Common myeloid progenitor, CD34-positive (primary cell): ENCODE measurements around the gene LMF2.

Experiments used
- CTCF ChIA-PET: fragments of 350-600 bp; sonication (Branson Sonifier 250); formaldehyde crosslinking; loops from one replicate; lab custom pipeline; 2021; ENCODE audit warnings: antibody characterized with exemption; lab: Charles Lee
- POLR2A ChIA-PET: fragments of 350-600 bp; sonication (Branson Sonifier 250); formaldehyde crosslinking; loops from one replicate; lab custom pipeline; 2021; ENCODE audit warnings: antibody characterized with exemption; lab: Charles Lee
- DNase-seq, 3 donors: peaks; one replicate each; pipeline versions ENCODE4 v3.0.0 to v3.0.0-alpha.2; 2013
- H3K27ac ChIP-seq, 2 experiments: 1 replicate in 1 of 2; 2 replicates in 1 of 2; pipeline ENCODE4 v1.7.0; 2013; ENCODE audit warnings: inconsistent platforms in 2 of 2, low read length in 2 of 2, mild to moderate bottlenecking in 2 of 2, low read depth in 1 of 2, moderate library complexity in 1 of 2; ENCODE audit not compliant: severe bottlenecking in 2 of 2, insufficient read depth in 1 of 2, poor library complexity in 1 of 2
- H3K27me3 ChIP-seq, 5 experiments: replicated peaks in 2 of 5; 1 replicate in 3 of 5; 2 replicates in 2 of 5; pipeline versions ENCODE4 v1.6.1 to v1.7.0; 2013; ENCODE audit warnings: low read length in 4 of 5, mild to moderate bottlenecking in 2 of 5, moderate library complexity in 2 of 5, inconsistent platforms in 1 of 5; ENCODE audit not compliant: insufficient read depth in 5 of 5, control insufficient read depth in 4 of 5
- H3K36me3 ChIP-seq, 4 experiments: 1 replicate in 2 of 4; 2 replicates in 2 of 4; pipeline versions ENCODE4 v1.6.1 to v1.7.0; 2013; ENCODE audit warnings: low read length in 3 of 4, control low read depth in 1 of 4, mild to moderate bottlenecking in 1 of 4; ENCODE audit not compliant: control insufficient read depth in 4 of 4, insufficient read depth in 4 of 4
- H3K4me1 ChIP-seq, 4 experiments: 1 replicate in 3 of 4; 2 replicates in 1 of 4; pipeline versions ENCODE4 v1.6.1 to v1.7.1; 2013; ENCODE audit warnings: low read length in 3 of 4, mild to moderate bottlenecking in 3 of 4, control low read depth in 1 of 4, inconsistent platforms in 1 of 4, moderate library complexity in 1 of 4; ENCODE audit not compliant: control insufficient read depth in 4 of 4, insufficient read depth in 4 of 4; ENCODE audit errors: control extremely low read depth in 1 of 4
- H3K4me3 ChIP-seq, 7 experiments: 1 replicate in 4 of 7; 2 replicates in 3 of 7; pipeline versions ENCODE4 v1.5.1 to v1.7.0; 2013; ENCODE audit warnings: mild to moderate bottlenecking in 7 of 7, low read length in 6 of 7, moderate library complexity in 6 of 7, inconsistent platforms in 2 of 7, low read depth in 2 of 7, control low read depth in 1 of 7; ENCODE audit not compliant: insufficient read depth in 4 of 7, control insufficient read depth in 1 of 7; ENCODE audit errors: extremely low read depth in 1 of 7
- H3K9me3 ChIP-seq, 5 experiments: 1 replicate in 4 of 5; 2 replicates in 1 of 5; pipeline versions ENCODE4 v1.6.1 to v1.7.1; 2013; ENCODE audit warnings: low read length in 4 of 5, mild to moderate bottlenecking in 2 of 5, inconsistent platforms in 1 of 5, low read depth in 1 of 5, moderate library complexity in 1 of 5; ENCODE audit not compliant: control insufficient read depth in 4 of 5, insufficient read depth in 2 of 5; ENCODE audit errors: control extremely low read depth in 1 of 5
- WGBS: methylation state at CpG from one replicate; pipeline ENCODE4 v1.1.5; 2013; ENCODE audit not compliant: insufficient coverage; 5-methylcytosine and 5-hydroxymethylcytosine counted together

LMF2 gene

DNA sequence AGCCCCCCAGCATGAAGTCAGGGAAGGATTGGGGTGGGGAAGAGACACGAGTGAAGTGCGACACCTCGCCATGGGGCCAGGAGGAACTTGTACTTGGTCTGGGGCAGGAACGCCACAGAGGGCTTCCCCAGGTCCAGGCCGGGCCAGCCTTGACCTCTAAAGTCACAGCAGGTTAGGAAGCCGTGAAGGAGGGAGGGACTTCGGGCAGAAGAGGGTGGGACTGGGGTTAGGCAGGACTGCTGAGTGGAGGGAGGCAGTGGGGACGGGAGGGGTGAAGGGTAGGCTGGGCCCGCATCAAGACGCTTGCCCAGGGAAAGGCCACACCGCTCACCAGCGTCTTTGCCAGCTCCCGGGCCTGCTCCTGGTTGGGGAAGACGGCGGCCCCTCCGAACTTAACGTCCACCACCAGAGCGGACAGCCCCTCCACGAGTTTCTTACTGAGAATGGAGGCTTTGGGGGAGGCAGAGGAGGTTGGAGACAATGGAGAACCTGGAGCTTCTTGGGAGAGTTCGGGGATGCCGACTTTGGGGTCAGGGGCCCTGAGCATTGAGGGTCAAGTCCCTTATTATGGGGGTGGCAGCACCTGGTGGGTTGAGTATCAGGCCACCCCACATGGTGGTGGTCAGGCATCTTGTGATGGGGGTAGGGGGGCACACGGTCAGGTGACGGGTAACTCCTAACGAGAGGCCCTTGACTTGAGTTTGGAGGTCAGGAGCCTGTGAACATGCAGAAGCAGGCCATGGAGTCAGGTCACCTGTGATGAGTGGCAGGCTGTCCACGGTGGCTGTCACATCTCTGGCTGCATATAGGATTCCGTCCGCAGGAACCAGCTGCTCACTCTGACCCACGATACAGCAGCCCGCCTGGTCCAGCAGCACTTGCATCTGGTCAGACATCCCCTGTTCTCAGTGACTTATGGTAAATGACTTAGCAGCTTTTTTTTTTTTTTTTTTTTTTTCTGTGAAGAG, 19.6 kb upstream of the LMF2 start:
- H3K36me3 ChIP-seq = peaks cover 2 to 22% (median 13%) of the 10 kb centered on the region in 4 experiments
- peaks cover 2 to 71% (median 61%) of the 10 kb centered on the region in 4 experiments for H3K4me1 ChIP-seq
- DNase-seq = peak; percentile 23 to 66 (median 53)
- peak overlapping the region; percentile 19 to 82 (median 71) for H3K4me3 ChIP-seq
- no peaks in the 10 kb centered on the region for H3K9me3 ChIP-seq
- ChIA-PET CTCF (interaction anchor here (0.6 to 5.6 kb wide), 7 partner anchors 12 to 93 kb away, joined by 3 to 53 read pairs (median 6); partner anchors contain the start of genes KLHDC7B and SYCE3), POLR2A (interaction anchor here (1.1 to 3.4 kb wide), 2 partner anchors 13 to 19 kb away, joined by 9 to 41 read pairs; partner anchors contain the start of genes LMF2 and NCAPH2)
- WGBS = 30% methylated on average over 16 of the region's 29 CpGs
- peaks cover 0 to 32% (median 0%) of the 10 kb centered on the region in 5 experiments for H3K27me3 ChIP-seq
- peak overlapping the region in 1 of 2 experiments; percentile 76 for H3K27ac ChIP-seq

DNA sequence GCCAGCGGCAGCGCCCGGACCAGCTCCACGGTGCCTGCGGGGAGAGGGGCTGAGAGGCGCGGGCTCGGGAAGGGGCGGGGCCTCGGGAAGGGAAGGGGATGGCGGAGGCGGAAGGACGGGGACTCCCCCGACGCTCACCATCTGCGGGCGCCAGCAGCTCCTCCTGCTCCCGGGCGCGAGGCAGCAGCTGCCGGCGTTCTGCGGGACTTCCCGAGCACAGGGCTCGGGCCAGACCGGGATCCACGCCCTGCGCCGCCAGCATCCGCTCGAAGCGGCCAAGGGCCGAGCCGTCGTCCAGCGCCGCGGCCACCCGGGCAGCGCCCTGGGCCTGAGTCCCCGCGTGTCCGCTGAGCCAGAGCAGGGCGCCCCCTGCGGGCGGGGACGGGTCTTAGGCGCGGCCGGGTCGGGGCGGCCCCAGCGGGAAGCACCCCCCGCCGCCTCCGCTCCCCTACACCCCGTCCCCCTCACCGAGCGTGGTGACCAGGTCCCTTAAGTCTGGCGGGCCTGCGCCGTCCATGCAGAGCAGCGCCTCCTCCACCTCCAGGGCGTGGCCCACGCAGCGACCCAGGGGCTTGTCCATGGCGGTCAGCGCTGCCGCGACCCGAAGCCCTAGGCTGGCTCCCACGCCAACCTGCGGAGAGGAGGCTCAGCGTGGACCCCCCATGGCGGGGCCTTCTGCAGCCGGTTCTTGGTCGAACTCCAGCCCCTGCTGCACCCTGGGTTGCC, 18.8 kb upstream of the LMF2 start:
- peaks cover 0 to 24% (median 0%) of the 10 kb centered on the region in 5 experiments for H3K27me3 ChIP-seq

DNA sequence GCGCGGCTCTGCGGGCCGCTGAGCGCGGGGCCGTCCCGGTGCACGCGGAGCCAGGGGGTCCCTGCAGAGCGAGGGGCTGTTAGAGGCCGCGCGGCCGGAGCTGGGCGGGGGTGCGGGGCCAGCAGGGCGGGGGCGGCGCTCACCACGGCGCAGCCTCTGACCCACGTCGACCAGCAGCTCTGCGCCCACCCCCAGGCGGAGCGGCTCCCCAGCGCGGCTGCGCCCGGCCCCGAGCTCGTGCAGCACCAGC, 18.3 kb upstream of the LMF2 start:
- WGBS = 0% methylated on average over 25 of the region's 33 CpGs
- ChIA-PET CTCF (interaction anchor here (0.6 to 5.6 kb wide), 28 partner anchors 8 to 288 kb away, joined by 3 to 53 read pairs (median 4); partner anchors contain the start of genes ARSA, CPT1B, KLHDC7B and LMF2), POLR2A (interaction anchor here (0.6 to 3.4 kb wide), 12 partner anchors 14 to 282 kb away, joined by 3 to 41 read pairs (median 4); partner anchors contain the start of genes SHANK3, SYCE3 and TUBGCP6)
- Histone ChIP-seq H3K9me3 (no peaks in the 10 kb centered on the region), H3K27ac (peak overlapping the region in 1 of 2 experiments; percentile 76), H3K4me3 (peak overlapping the region; percentile 65 to 82 (median 77)), H3K36me3 (peaks cover 2 to 35% (median 27%) of the 10 kb centered on the region in 4 experiments), H3K27me3 (peaks cover 0 to 19% (median 0%) of the 10 kb centered on the region in 5 experiments), H3K4me1 (peaks cover 2 to 60% (median 48%) of the 10 kb centered on the region in 4 experiments)
- no peak for DNase-seq

More for the DNA sequence above, 18.8 kb upstream of the LMF2 start:
- peak; percentile 82 to 93 (median 91) for DNase-seq
- H3K4me1 ChIP-seq = peaks cover 2 to 65% (median 53%) of the 10 kb centered on the region in 4 experiments
- ChIA-PET CTCF (interaction anchor here (0.6 to 5.6 kb wide), 28 partner anchors 8 to 285 kb away, joined by 3 to 53 read pairs (median 4); partner anchors contain the start of genes ARSA, CPT1B, KLHDC7B and LMF2), POLR2A (interaction anchor here (0.6 to 3.4 kb wide), 10 partner anchors 14 to 282 kb away, joined by 3 to 41 read pairs (median 6); partner anchors contain the start of genes LMF2, NCAPH2, SHANK3 and SYCE3)
- peaks cover 2 to 30% (median 22%) of the 10 kb centered on the region in 4 experiments for H3K36me3 ChIP-seq
- H3K4me3 ChIP-seq = peak overlapping the region; percentile 65 to 82 (median 77)
- H3K9me3 ChIP-seq = no peaks in the 10 kb centered on the region
- peak overlapping the region in 1 of 2 experiments; percentile 76 for H3K27ac ChIP-seq
- WGBS = under 1% methylated on average over 64 of the region's 77 CpGs

DNA sequence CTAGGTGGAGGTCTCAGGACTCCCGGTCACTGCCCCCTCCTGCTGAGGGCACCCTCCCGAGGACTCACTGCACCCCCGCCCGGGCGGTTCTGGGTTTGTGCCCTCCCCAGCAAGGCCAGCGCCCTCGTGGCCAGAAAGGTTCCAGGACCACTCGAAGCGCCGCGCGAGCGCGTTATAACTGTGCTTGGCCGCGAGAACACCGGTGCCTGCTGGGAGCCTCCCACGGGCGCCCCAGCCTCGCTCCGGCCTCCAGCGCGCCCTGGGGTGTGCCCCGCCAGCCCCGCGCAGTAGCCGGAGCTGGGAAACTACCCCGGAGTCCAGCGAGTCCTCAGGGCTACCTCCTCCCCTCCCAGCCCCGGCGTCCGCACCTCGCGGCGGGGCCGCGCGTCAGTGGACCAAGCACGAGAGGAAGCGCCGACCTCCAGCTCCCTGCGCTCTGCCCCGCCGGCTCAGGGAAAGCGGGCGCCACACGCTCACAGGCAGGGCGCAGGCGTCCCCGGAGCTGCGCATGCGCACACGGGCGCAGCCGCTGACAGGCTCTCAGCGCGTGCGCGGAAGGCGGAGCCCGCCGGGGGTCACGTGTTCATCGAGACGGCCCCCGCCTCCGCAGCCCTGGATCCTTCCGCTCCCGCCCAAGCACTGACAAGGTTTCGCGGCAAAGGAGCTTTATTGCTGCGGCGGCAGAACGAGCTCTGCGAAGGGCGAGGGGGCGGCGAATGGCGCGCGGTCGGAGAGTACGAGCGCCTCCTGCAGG, 17.8 kb upstream of the LMF2 start, which contains the start of gene SCO2:
Gene SCO2, minus strand, starts transcription at position 495 of the 754 bp plus-strand sequence. CDS start 1,187 bp downstream, outside the sequence.
- Histone ChIP-seq H3K4me3 (peak within 1 kb of the TSS; percentile 65 to 82 (median 77)), H3K27me3 (peaks cover 0 to 15% (median 0%) of the 10 kb centered on the region in 5 experiments), H3K9me3 (no peaks in the 10 kb centered on the region), H3K4me1 (peaks cover 2 to 55% (median 43%) of the 10 kb centered on the region in 4 experiments), H3K36me3 (peaks cover 2 to 36% (median 28%) of the 10 kb centered on the region in 4 experiments), H3K27ac (peak within 1 kb of the TSS; percentile 25 to 76)
- ChIA-PET CTCF (interaction anchor here (0.6 to 5.6 kb wide), 30 partner anchors 9 to 288 kb away, joined by 3 to 53 read pairs (median 4); partner anchors contain the start of genes ARSA, CPT1B, KLHDC7B and LMF2), POLR2A (interaction anchor here (0.6 to 3.4 kb wide), 12 partner anchors 15 to 281 kb away, joined by 3 to 41 read pairs (median 5); partner anchors contain the start of genes LMF2, NCAPH2, SHANK3 and SYCE3)
- DNase-seq = peak; percentile 97 to 98 (median 98)
- under 1% methylated on average over 54 of the region's 84 CpGs for WGBS

DNA sequence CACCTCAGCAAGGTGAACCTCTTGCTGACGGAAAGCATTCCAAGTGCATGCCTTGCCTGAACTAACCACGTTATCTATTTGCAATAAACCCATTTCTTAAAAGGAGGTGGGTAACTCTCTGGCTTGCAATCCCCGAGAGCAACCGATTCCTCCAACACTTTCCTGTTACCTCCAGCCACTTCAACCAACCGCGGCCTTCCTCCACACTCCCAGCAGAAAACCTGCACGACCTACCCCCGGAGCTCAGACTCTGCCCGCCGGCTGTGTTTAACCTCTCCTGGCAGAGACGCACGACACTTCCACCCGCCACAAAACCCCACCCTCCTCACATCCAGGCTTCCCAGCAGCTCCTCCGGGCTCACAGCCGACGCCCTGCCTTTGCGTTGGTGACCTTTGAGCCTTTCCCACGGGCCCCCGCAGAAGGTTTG, 17.2 kb upstream of the LMF2 start:
- Histone ChIP-seq H3K36me3 (peaks cover 2 to 37% (median 28%) of the 10 kb centered on the region in 4 experiments), H3K9me3 (no peaks in the 10 kb centered on the region), H3K27ac (peak overlapping the region; percentile 25 to 76), H3K4me1 (peaks cover 2 to 51% (median 37%) of the 10 kb centered on the region in 4 experiments), H3K27me3 (peaks cover 0 to 9% (median 0%) of the 10 kb centered on the region in 5 experiments), H3K4me3 (peak overlapping the region; percentile 65 to 82 (median 77))
- CTCF ChIA-PET = interaction anchor here (1.3 to 5.6 kb wide), 10 partner anchors 10 to 117 kb away, joined by 3 to 53 read pairs (median 10); partner anchors contain the start of genes CPT1B, KLHDC7B, LMF2 and NCAPH2
- 13% methylated on average over 19 of the region's 19 CpGs for WGBS
- DNase-seq = no peak
- POLR2A ChIA-PET = interaction anchor here (0.8 to 3.4 kb wide), 4 partner anchors 15 to 55 kb away, joined by 3 to 41 read pairs (median 6); partner anchors contain the start of genes LMF2 and NCAPH2
